PFSK-1 (cell line): Measurements from ENCODE around the gene NPHS2.

Experiments used
- POLR2AphosphoS5 ChIP-seq: IDR thresholded peaks from 2 replicates; pipeline ENCODE4 v1.6.1; 2012; ENCODE audit warnings: low read depth, mild to moderate bottlenecking, control low read depth, low read length, moderate library complexity
- TAF1 ChIP-seq: IDR thresholded peaks from 2 replicates; pipeline ENCODE4 v1.6.1; 2012; ENCODE audit warnings: low read length, control low read depth, borderline replicate concordance; ENCODE audit not compliant: insufficient read depth
- TF ChIP-seq, protein P1 (sequence below), 2 experiments: IDR thresholded peaks; 2 replicates each; pipeline versions ENCODE4 v1.6.1 to v1.8.0; 2011 to 2012; ENCODE audit warnings: low read depth in 2 of 2, low read length in 2 of 2, control low read depth in 1 of 2, inconsistent platforms in 1 of 2, mild to moderate bottlenecking in 1 of 2, moderate library complexity in 1 of 2; ENCODE audit not compliant: insufficient read depth in 1 of 2

- TF ChIP-seq POLR2AphosphoS5 (no peak), TAF1 (no peak)
- TF ChIP-seq, protein P1, sequence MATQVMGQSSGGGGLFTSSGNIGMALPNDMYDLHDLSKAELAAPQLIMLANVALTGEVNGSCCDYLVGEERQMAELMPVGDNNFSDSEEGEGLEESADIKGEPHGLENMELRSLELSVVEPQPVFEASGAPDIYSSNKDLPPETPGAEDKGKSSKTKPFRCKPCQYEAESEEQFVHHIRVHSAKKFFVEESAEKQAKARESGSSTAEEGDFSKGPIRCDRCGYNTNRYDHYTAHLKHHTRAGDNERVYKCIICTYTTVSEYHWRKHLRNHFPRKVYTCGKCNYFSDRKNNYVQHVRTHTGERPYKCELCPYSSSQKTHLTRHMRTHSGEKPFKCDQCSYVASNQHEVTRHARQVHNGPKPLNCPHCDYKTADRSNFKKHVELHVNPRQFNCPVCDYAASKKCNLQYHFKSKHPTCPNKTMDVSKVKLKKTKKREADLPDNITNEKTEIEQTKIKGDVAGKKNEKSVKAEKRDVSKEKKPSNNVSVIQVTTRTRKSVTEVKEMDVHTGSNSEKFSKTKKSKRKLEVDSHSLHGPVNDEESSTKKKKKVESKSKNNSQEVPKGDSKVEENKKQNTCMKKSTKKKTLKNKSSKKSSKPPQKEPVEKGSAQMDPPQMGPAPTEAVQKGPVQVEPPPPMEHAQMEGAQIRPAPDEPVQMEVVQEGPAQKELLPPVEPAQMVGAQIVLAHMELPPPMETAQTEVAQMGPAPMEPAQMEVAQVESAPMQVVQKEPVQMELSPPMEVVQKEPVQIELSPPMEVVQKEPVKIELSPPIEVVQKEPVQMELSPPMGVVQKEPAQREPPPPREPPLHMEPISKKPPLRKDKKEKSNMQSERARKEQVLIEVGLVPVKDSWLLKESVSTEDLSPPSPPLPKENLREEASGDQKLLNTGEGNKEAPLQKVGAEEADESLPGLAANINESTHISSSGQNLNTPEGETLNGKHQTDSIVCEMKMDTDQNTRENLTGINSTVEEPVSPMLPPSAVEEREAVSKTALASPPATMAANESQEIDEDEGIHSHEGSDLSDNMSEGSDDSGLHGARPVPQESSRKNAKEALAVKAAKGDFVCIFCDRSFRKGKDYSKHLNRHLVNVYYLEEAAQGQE (IDR thresholded peaks at IDR 0.05; ENCODE audit: insufficient read depth in 1 of 2, low read depth in 2 of 2, low read length in 2 of 2) = no peak
Observed at GRCh38 chr1:179548666-179549367, 26.9 kb downstream of the NPHS2 start.
